Activated CD4-positive, alpha-beta T cell treated with anti-CD3 and anti-CD28 coated beads, Interleukin-2, amount 50 U/mL, for 24 hours (primary cell): ENCODE measurements around the gene CDK4.

Source experiments
- DNase-seq, 2 donors: peaks; one replicate each; pipeline ENCODE4 v3.0.0-alpha.2; 2020; ENCODE audit warnings: low read depth in 1 of 2, low spot score in 1 of 2

Gene CDK4

GRCh38 chr12:57772429-57773322 is 20.6 kb upstream of the CDK4 start, which contains the start of gene EEF1AKMT3:
EEF1AKMT3 (plus strand) TSS chr12:57772614; CDS start chr12:57772725, 111 bp downstream.
- DNase-seq: no peak

- DNase-seq: peak; percentile 90 to 93
Measured at GRCh38 chr12:57771873-57772428, 19.8 kb upstream of the CDK4 start, which contains the start of gene METTL1. METTL1 (minus strand) TSS chr12:57772105; CDS start chr12:57772083, 22 bp downstream.

DNA sequence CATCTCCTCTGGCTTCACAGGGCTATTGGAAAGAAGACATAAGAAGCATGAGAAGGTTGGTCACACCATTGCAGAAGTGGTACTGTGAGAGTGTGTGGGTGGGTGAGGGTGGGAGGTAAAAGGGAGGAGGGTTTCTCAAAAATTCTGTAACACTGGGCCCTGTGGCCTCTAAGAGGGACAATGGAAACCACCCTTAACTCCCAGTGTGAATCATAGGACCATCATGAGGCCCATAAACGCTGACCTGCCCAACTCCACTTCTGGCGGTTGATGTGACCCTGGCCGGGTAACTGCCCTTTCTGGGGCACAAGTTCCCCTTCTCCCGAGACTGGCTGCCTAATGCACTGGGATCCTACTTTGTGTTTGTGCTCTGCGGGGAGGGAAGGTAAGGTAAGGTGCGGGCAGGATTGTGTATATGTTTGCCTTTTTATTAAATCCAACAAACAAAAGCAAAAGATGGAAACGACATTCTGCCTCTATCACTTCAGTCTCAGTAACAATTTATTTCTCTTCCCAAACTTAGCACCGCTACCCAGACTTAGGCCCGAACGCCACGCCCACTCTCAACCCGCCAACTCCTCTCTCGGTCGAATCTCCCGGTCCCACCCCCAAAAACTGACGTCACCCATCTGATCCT is 19.2 kb upstream of the CDK4 start:
- peak; percentile 87 to 92 for DNase-seq

- no peak for DNase-seq
Measured at GRCh38 chr12:57770734-57771133, 18.6 kb upstream of the CDK4 start.

GRCh38 chr12:57769594-57769993 is 17.5 kb upstream of the CDK4 start:
- no peak for DNase-seq

DNA sequence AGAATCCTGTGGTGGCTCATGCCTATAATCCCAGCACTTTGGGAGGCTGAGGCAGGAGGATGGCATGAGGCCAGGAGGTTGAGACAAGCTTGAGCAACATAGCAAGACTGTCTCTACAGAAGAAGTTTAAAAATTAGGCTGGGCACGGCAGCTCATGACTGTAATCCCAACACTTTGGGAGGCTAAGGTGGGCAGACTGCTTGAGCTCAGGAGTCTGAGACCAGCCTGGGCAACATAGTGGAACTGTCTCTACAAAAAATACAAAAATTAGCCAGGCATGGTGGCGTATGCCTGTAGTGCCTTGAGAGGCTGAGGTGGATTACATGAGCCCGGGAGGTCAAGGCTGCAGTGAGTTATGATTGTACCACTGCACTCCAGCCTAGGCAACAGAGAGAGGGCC is 15.8 kb upstream of the CDK4 start:
- no peak for DNase-seq

DNA sequence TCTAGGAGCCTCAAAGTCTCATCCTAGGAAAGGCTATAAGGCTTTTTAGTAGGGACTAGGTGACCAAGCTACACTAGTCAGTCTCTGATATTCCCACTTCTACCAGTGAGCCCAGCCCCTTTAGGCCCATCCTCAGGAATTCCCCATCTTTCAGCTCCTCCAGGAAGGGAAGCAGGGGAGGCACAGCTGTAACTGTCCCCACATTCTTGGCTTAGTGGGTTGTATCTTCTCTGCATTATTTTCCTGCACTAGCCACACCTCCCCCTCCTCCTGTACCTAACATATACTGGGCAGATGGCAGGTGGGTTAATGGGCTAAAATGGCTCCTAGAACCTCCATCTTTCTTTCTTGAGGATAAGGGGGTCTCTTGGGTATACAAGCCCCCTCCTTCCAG is 15.2 kb upstream of the CDK4 start:
- DNase-seq: no peak

GRCh38 chr12:57766464-57767304 is 14.6 kb upstream of the CDK4 start, which contains the start of gene CYP27B1:
CYP27B1 (minus strand) TSS chr12:57767078; CDS start chr12:57767041, 37 bp downstream.
- no peak for DNase-seq

DNA sequence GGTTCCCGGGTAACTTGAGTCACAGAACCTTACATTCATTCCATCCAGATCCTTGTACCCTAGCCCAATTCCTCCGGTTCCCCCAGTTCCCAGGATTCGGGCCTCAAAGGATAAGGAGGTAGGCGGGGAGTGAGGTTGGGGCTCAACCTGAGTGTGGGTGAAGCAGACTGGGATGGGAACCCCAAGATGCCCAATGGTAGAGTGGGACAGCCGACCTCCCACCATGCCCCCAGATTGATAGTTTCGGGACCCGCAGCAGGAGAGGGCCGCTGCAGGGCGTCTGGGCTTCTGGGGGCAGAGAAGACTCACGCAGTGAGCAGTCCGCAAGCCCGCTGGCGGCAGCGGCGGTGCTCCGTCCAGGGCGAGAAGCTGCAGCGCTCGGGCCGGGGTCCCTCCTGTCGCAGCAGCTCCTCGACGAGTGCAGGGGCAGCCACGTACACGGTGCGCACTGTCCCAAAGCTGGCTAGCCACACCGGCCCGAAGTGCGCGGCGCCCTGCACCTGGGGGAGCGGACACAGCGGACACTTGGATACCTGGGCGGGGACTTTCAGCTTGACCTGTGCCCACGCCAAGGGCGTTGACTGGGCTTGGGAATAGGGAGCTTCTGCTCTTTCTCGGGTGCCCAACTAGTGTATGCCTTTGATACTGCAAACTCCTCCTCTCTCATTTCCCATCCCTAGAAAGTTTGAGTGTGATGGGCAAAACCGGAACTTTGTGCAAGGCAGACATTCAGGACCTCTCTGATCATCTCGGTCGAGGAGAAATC is 13.8 kb upstream of the CDK4 start:
- DNase-seq: no peak

DNA sequence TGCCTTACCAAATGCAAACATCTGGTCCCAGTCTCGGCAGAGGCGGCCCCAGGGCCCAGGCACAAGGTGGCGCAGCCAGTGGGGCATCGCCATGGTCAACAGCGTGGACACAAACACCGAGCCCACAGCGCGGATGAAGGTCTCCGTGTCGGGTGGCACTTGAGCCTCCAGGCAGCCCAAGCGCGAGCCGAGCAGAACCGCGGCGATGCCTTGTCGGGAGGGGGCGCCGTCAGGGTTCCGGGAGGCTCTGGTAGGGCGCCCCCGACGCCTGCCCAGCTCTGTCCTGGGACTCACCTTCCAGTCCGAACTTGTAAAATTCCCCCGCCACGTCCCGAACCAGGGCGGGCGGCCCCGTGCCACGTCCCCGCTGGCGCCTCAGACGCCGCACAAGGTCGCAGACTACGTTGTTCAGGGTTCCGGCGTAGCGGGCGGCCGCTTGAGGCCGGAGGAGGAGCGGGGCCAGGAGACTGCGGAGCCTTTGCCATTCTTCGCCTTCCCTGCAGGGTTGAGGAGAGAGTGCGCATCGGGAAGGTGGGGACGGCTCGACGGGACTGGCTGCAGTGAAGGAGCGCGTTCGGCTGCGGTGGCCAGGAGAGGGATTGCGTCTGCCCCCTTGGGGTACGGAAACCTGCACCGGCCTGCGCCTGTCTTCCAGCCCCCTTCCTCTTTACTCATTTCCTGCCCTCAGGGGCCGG is 13.0 kb upstream of the CDK4 start:
- DNase-seq: peak in 1 of 2 donors; percentile 41

GRCh38 chr12:57764662-57765002 is 12.5 kb upstream of the CDK4 start:
- DNase-seq: no peak

DNA sequence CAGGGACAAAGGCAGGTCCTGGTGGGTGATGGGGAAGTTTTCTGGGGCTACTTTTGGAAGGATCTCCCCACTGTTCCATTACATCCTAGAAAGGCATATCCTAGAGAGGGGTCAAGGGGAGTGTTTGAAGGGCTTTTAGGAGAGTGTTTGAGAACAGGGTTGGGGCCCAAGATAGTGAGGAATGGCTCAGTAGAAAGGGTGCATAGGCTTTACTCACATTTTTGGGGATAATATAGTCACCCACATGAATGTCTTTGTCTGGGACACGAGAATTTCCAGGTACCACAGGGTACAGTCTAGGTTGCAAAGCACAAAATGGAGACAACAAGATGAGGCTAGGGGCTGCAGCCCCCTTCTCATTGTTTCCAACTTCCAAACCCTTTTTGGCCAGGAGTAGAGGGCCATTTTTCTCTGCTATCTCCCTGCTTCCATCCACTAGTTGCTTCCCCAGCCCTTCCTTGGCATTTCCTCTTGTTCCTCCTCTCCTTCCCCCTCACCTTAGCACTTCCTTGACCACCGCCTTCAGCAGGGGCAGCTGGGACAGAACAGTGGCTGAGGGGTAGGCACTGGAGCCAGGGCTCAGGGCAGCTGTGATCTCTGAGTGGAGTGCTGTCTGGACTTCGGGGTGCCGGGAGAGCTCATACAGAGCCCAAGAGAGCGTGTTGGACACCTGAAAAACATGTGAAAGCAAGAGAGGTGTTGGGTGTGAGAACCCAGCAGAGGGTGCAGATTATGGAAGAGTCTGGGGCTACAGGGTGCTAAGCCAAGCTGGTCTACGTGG is 12.0 kb upstream of the CDK4 start:
- no peak for DNase-seq

DNA sequence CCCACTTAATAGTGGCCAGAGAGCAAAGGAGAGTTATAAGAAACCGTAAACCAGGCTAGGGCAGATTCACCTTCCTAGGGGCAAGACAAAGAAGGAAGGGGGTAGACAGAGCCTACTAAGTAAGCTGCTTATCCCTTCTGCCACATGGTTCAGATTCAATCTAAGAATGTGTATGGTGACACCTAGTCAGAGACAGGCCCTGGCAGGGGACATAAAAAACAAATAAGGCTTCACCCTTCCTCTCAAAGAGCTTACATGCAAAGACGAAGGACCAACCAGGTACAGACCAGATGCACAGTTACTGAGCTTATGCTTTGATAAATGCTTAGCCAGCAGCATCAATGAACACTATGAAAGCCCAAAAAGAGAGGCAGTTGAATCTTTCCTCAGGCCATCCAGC is 10.4 kb upstream of the CDK4 start:
- DNase-seq: no peak

- DNase-seq: no peak
Measured at GRCh38 chr12:57761391-57761998, 9.4 kb upstream of the CDK4 start.

GRCh38 chr12:57760347-57760982 is 8.4 kb upstream of the CDK4 start:
- no peak for DNase-seq

DNA sequence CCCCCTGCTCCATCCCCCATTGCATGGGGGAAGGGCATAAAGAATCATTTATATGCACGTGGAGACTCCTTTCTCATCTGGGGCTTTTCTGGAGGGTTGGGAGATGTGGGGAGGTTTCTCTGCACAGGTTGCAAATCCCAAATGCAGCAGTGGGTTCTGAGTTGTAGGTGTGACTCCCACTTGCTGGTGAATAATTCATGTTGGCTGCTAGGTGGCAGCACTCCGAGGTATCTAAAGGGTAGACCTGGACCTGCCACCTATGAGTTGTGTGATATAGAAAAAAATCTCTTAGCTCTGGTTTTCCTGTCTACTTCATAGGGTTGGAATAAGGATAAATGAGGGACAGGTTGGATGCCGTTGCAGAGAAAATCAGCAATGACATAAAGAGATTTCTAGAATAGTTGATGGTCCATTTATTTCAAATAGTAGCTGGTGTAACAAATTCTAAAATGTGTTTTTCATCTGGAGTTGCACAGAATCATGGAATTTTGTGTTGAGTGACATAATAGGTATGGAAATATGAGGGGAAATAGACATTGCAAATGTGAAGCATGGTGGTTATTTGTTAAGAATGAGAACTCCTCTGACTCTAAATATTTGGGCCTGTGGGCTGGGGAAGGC is 7.4 kb upstream of the CDK4 start:
- DNase-seq: no peak

- no peak for DNase-seq
Measured at GRCh38 chr12:57758552-57759359, 6.6 kb upstream of the CDK4 start.
